ENCODE measurements around the gene FDPS. TPM values are rescaled to one million over a fixed set of nuclear protein-coding genes. Genes with fewer than 3 reads are reported as not detected.

FDPS gene
- total and polyA plus RNA-seq, 2 donors (not counting 3 experiments of a cell fraction or from before 2014, with no cell fraction given) = 630 to 646 TPM

- H3K4me1 ChIP-seq (ENCODE audit: control insufficient read depth, extremely low read depth, insufficient read depth, low read length) = peaks cover 6% of the 10 kb centered on the region
- H3K9me1 ChIP-seq (replicated peaks; ENCODE audit: control insufficient read depth, extremely low read depth, insufficient read depth, low read length) = no peaks in the 10 kb centered on the region
- H3K9me3 ChIP-seq (replicated peaks; ENCODE audit: control insufficient read depth, insufficient read depth, low read length) = no peaks in the 10 kb centered on the region
- ChIA-PET POLR2A (no interaction called here), CTCF (interaction anchor here (2.3 kb wide), 1 partner anchor 11 kb away, joined by 5 read pairs; no protein-coding TSS in a partner anchor)
- H2AFZ ChIP-seq (ENCODE audit: low read depth, low read length) = no peak overlapping the region
- no peak overlapping the region for H3K9ac ChIP-seq (replicated peaks; ENCODE audit: extremely low read depth, insufficient read depth, low read length)
- H3K27ac ChIP-seq (ENCODE audit: insufficient read depth, low read depth, low read length) = no peak overlapping the region
- no peak overlapping the region for H3K4me2 ChIP-seq (ENCODE audit: insufficient read depth, low read length)
- no peaks in the 10 kb centered on the region for H4K20me1 ChIP-seq (replicated peaks; ENCODE audit: control insufficient read depth, extremely low read depth, insufficient read depth, low read length)
- no peak overlapping the region for H3K4me3 ChIP-seq (replicated peaks in 1 of 3; ENCODE audit: insufficient read depth in 1 of 3, low read depth in 1 of 3, low read length in 3 of 3)
- no TSS peak for BruUV-seq (replicated peaks)
- FAIRE-seq = no peak
- no peak for DNase-seq (ENCODE audit: low read depth, low spot score)
- no peaks in the 10 kb centered on the region for H3K27me3 ChIP-seq (ENCODE audit: control insufficient read depth in 2 of 2, insufficient read depth in 2 of 2, low read length in 2 of 2)
- TF ChIP-seq EZH2 (IDR thresholded peaks at IDR 0.05; ENCODE audit: borderline replicate concordance, low read depth, low read length, severe bottlenecking) (no peak), GATA2 (IDR thresholded peaks at IDR 0.05; ENCODE audit: insufficient read depth, insufficient read length, low read depth, low read length) (no peak), POLR2A (IDR thresholded peaks at IDR 0.05; ENCODE audit: low read depth, low read length) (no peak), CTCF (IDR thresholded peaks at IDR 0.05; ENCODE audit: extremely low read depth in 1 of 2, insufficient read depth in 1 of 2, low read depth in 1 of 2, low read length in 2 of 2) (no peak), FOS (IDR thresholded peaks at IDR 0.05; ENCODE audit: borderline replicate concordance, insufficient read depth, low read length) (no peak), MYC (IDR thresholded peaks at IDR 0.05; ENCODE audit: low read depth, low read length) (no peak), POLR2AphosphoS5 (IDR thresholded peaks at IDR 0.05; ENCODE audit: insufficient read depth, low read depth, low read length) (no peak), JUN (IDR thresholded peaks at IDR 0.05; ENCODE audit: borderline replicate concordance, insufficient read depth, insufficient read length, low read depth) (no peak)
- TF ChIP-seq, protein P1, sequence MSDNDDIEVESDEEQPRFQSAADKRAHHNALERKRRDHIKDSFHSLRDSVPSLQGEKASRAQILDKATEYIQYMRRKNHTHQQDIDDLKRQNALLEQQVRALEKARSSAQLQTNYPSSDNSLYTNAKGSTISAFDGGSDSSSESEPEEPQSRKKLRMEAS (IDR thresholded peaks at IDR 0.05; ENCODE audit: insufficient read depth, insufficient read length) = no peak
- peaks cover 31 to 48% of the 10 kb centered on the region in 2 experiments for H3K36me3 ChIP-seq (ENCODE audit: control insufficient read depth in 2 of 2, extremely low read depth in 1 of 2, insufficient read depth in 2 of 2, low read length in 2 of 2)
- intact Hi-C loops (cut with micrococcal nuclease) (no loop called here), dilution Hi-C loops (cut with MboI; ENCODE audit: extremely low pct_ligation_motif_present, low sequenced_read_pairs) (no loop called here)
- peaks cover 20% of the 10 kb centered on the region for H3K79me2 ChIP-seq (ENCODE audit: control insufficient read depth, insufficient read depth, low read length)
Measured at GRCh38 chr1:155267373-155267772, 41.3 kb upstream of the FDPS start.

Data from endothelial cell of umbilical vein (primary cell).